Natural killer cell (primary cell): Measurements from ENCODE around the gene IL22. TPM values are rescaled to one million over a fixed set of nuclear protein-coding genes. Genes with fewer than 3 reads are reported as not detected.

Experiments used
- ATAC-seq, 3 donors: fragments of 150-1000 bp in 2 of 3; fragments of 200-7000 bp in 1 of 3; cut with Tn5 transposase; 1 replicate in 1 of 3; 2 replicates in 2 of 3; pipeline ENCODE4 v1.10.0; 2021; ENCODE audit warnings: mild to moderate bottlenecking in 2 of 3, moderate library complexity in 2 of 3
- DNase-seq, 2 donors: peaks; one replicate each; pipeline versions ENCODE4 v3.0.0 to v3.0.0-alpha.2; 2013 to 2021; ENCODE audit warnings: mixed read lengths in 1 of 2
- H3K27ac ChIP-seq: one replicate; pipeline ENCODE4 v1.5.1; 2013; ENCODE audit warnings: mild to moderate bottlenecking, low read length
- H3K27me3 ChIP-seq: one replicate; pipeline ENCODE4 v1.6.1; 2013; ENCODE audit warnings: low read length; ENCODE audit not compliant: control insufficient read depth, insufficient read depth
- H3K36me3 ChIP-seq: one replicate; pipeline ENCODE4 v1.6.1; 2013; ENCODE audit warnings: low read length; ENCODE audit not compliant: control insufficient read depth, insufficient read depth
- H3K4me1 ChIP-seq: one replicate; pipeline ENCODE4 v1.6.1; 2013; ENCODE audit warnings: low read length; ENCODE audit not compliant: control insufficient read depth, insufficient read depth
- H3K4me3 ChIP-seq: one replicate; pipeline ENCODE4 v1.5.1; 2013; ENCODE audit warnings: low read length
- H3K9me3 ChIP-seq: one replicate; pipeline ENCODE4 v1.6.1; 2013; ENCODE audit warnings: low read length; ENCODE audit not compliant: control insufficient read depth, insufficient read depth
- H3K27ac Mint-ChIP-seq, 2 donors: one replicate each; pipeline ENCODE4 v1.8.0; 2022; ENCODE audit warnings: mild to moderate bottlenecking in 2 of 2, mixed read lengths in 2 of 2, moderate library complexity in 1 of 2
- H3K27me3 Mint-ChIP-seq, 2 donors: one replicate each; pipeline ENCODE4 v1.8.0; 2022; ENCODE audit warnings: low read depth in 2 of 2, mixed read lengths in 2 of 2
- H3K36me3 Mint-ChIP-seq: one replicate; pipeline ENCODE4 v1.8.0; 2022; ENCODE audit warnings: mixed read lengths
- H3K4me1 Mint-ChIP-seq, 2 donors: one replicate each; pipeline ENCODE4 v1.8.0; 2022; ENCODE audit warnings: mixed read lengths in 2 of 2
- H3K4me3 Mint-ChIP-seq: one replicate; pipeline ENCODE4 v1.8.0; 2022; ENCODE audit warnings: mild to moderate bottlenecking, moderate library complexity, mixed read lengths
- H3K9me3 Mint-ChIP-seq, 2 donors: one replicate each; pipeline ENCODE4 v1.8.0; 2022; ENCODE audit warnings: mixed read lengths in 2 of 2
- CTCF ChIP-seq: fragments of 200-600 bp; IDR thresholded peaks from one replicate; pipeline ENCODE4 v1.8.0; 2022; ENCODE audit warnings: antibody characterized with exemption
- WGBS: methylation state at CpG from one replicate; pipeline ENCODE4 v1.1.7; 2013; ENCODE audit warnings: missing lambda C conversion rate; ENCODE audit not compliant: insufficient coverage; 5-methylcytosine and 5-hydroxymethylcytosine counted together
- intact Hi-C: fragments of 100-400 bp; cut with micrococcal nuclease; formaldehyde crosslinking; loops from one replicate; pipeline ENCODE4 v1.14.2; 2022
- total RNA-seq, 4 donors: library from RNA; stranded (reverse); fragments of 120-200 nt in 1 of 4; gene quantifications; one replicate each; pipeline versions ENCODE4 v1.2.3 to v1.2.4, GENCODE V29; 2013 to 2022

The IL22 gene
- total RNA-seq, 3 donors from 2014 or later (not counting 1 experiment from before 2014, with no cell fraction given), result not detected

GRCh38 chr12:68264158-68264855 is 10.9 kb upstream of the IL22 start:
- peaks cover 5% of the 10 kb centered on the region for H3K27me3 ChIP-seq
- Mint-ChIP-seq H3K4me3 (no peak overlapping the region), H3K4me1 (peaks cover 5 to 6% of the 10 kb centered on the region in 2 donors), H3K9me3 (no peaks in the 10 kb centered on the region), H3K27me3 (peaks cover 9 to 41% of the 10 kb centered on the region in 2 donors), H3K36me3 (no peaks in the 10 kb centered on the region), H3K27ac (no peak overlapping the region)
- no peaks in the 10 kb centered on the region for H3K9me3 ChIP-seq
- H3K36me3 ChIP-seq, result no peaks in the 10 kb centered on the region
- no peak for DNase-seq
- no peak overlapping the region for H3K4me3 ChIP-seq
- WGBS, result 91% methylated on average over 4 of the region's 7 CpGs
- no peaks in the 10 kb centered on the region for H3K4me1 ChIP-seq
- TF ChIP-seq CTCF, result no peak
- ATAC-seq, result no peak
- no peak overlapping the region for H3K27ac ChIP-seq
- intact Hi-C loops, result no loop called here

GRCh38 chr12:68263366-68263765 is 10.0 kb upstream of the IL22 start:
- Mint-ChIP-seq H3K27ac (no peak overlapping the region), H3K27me3 (peaks cover 14 to 41% of the 10 kb centered on the region in 2 donors), H3K9me3 (no peaks in the 10 kb centered on the region), H3K36me3 (no peaks in the 10 kb centered on the region), H3K4me3 (no peak overlapping the region), H3K4me1 (peaks cover 8% of the 10 kb centered on the region in 2 donors)
- no peaks in the 10 kb centered on the region for H3K4me1 ChIP-seq
- whole genome bisulfite sequencing, result 100% methylated on average over 1 of the region's 1 CpG
- no peak overlapping the region for H3K27ac ChIP-seq
- H3K36me3 ChIP-seq, result no peaks in the 10 kb centered on the region
- intact Hi-C loops, result no loop called here
- DNase-seq (no peak), ATAC-seq (no peak)
- no peak for TF ChIP-seq CTCF
- H3K9me3 ChIP-seq, result no peaks in the 10 kb centered on the region
- H3K27me3 ChIP-seq, result peaks cover 8% of the 10 kb centered on the region
- no peak overlapping the region for H3K4me3 ChIP-seq

- TF ChIP-seq CTCF, result no peak
- Histone ChIP-seq H3K4me3 (no peak overlapping the region), H3K9me3 (no peaks in the 10 kb centered on the region), H3K4me1 (no peaks in the 10 kb centered on the region), H3K36me3 (no peaks in the 10 kb centered on the region), H3K27ac (no peak overlapping the region), H3K27me3 (peaks cover 8% of the 10 kb centered on the region)
- H3K27me3 Mint-ChIP-seq, result peaks cover 21 to 48% of the 10 kb centered on the region in 2 donors
- DNase-seq, result no peak
- intact Hi-C loops, result no loop called here
- H3K9me3 Mint-ChIP-seq, result no peaks in the 10 kb centered on the region
- ATAC-seq, result no peak
- no peak overlapping the region for H3K27ac Mint-ChIP-seq
- no peaks in the 10 kb centered on the region for H3K36me3 Mint-ChIP-seq
- H3K4me1 Mint-ChIP-seq, result peaks cover 8% of the 10 kb centered on the region in 2 donors
- H3K4me3 Mint-ChIP-seq, result no peak overlapping the region
Measured at GRCh38 chr12:68261896-68262295, 8.5 kb upstream of the IL22 start.

GRCh38 chr12:68260153-68260552 is 6.7 kb upstream of the IL22 start:
- Mint-ChIP-seq H3K4me3 (no peak overlapping the region), H3K9me3 (no peaks in the 10 kb centered on the region), H3K27me3 (peaks cover 21 to 53% of the 10 kb centered on the region in 2 donors), H3K36me3 (no peaks in the 10 kb centered on the region), H3K4me1 (peaks cover 8% of the 10 kb centered on the region in 2 donors), H3K27ac (no peak overlapping the region)
- Histone ChIP-seq H3K4me3 (no peak overlapping the region), H3K9me3 (no peaks in the 10 kb centered on the region), H3K4me1 (no peaks in the 10 kb centered on the region), H3K36me3 (no peaks in the 10 kb centered on the region), H3K27ac (no peak overlapping the region), H3K27me3 (peaks cover 8% of the 10 kb centered on the region)
- TF ChIP-seq CTCF, result no peak
- DNase-seq (no peak), ATAC-seq (no peak)
- 83% methylated on average over 1 of the region's 3 CpGs for WGBS
- intact Hi-C loops, result no loop called here
